ENCODE measurements around the gene MED22. TPM values are rescaled to one million over a fixed set of nuclear protein-coding genes. Genes with fewer than 3 reads are reported as not detected.
A peak's percentile ranks its signal among the peaks of the same experiment; 100 is the strongest.

Gene MED22
- polyA plus RNA-seq, 3 donors = 6.8 to 27.7 (median 9.6) TPM

DNA sequence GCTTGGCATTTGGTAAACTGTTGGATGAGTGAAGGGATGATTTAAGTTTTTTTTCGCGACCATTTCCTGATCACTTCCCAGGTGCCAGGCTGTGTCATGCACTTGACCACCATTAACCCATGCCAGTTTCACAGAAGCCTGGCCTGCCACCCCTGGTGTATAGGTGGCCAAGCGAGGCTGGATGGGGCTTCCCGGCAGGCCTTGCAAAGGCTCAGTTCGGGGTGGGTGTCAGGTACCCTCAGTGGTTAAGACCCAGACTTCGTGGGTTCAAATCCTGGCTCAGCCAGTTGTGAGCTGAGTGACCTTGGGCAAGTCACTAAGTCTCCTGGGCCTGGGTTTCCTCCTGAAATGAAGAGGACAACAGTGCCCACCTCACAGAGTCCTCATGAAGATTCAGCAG is 2.3 kb downstream of the MED22 start:
- WGBS (ENCODE audit: insufficient coverage) = 95% methylated on average over 4 of the region's 6 CpGs
- Mint-ChIP-seq H3K9me3 (peaks cover 0 to 6% (median 0%) of the 10 kb centered on the region in 7 donors), H3K4me3 (no peak overlapping the region), H3K4me1 (peaks cover 49% of the 10 kb centered on the region), H3K27ac (peak overlapping the region in 1 of 7 donors; percentile 45), H3K27me3 (ENCODE audit: low read depth in 3 of 3) (no peaks in the 10 kb centered on the region), H3K36me3 (peaks cover 57 to 69% of the 10 kb centered on the region in 2 donors)
- TF ChIP-seq, protein P1, sequence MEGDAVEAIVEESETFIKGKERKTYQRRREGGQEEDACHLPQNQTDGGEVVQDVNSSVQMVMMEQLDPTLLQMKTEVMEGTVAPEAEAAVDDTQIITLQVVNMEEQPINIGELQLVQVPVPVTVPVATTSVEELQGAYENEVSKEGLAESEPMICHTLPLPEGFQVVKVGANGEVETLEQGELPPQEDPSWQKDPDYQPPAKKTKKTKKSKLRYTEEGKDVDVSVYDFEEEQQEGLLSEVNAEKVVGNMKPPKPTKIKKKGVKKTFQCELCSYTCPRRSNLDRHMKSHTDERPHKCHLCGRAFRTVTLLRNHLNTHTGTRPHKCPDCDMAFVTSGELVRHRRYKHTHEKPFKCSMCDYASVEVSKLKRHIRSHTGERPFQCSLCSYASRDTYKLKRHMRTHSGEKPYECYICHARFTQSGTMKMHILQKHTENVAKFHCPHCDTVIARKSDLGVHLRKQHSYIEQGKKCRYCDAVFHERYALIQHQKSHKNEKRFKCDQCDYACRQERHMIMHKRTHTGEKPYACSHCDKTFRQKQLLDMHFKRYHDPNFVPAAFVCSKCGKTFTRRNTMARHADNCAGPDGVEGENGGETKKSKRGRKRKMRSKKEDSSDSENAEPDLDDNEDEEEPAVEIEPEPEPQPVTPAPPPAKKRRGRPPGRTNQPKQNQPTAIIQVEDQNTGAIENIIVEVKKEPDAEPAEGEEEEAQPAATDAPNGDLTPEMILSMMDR (IDR thresholded peaks at IDR 0.05) = no peak
- DNase-seq = no peak
- no peak overlapping the region for H3K9ac ChIP-seq (ENCODE audit: insufficient read depth, low read length, poor library complexity, severe bottlenecking)
- H3K9me3 ChIP-seq (replicated peaks in 1 of 2; ENCODE audit: control insufficient read depth in 1 of 2, insufficient read depth in 1 of 2, low read length in 2 of 2) = no peaks in the 10 kb centered on the region
- H2AFZ ChIP-seq (ENCODE audit: insufficient read depth, low read depth, low read length, poor library complexity, severe bottlenecking) = no peak overlapping the region
- no peak overlapping the region for H3K4me2 ChIP-seq (replicated peaks; ENCODE audit: extremely low read depth, low read length, poor library complexity, severe bottlenecking)
- H3K27ac ChIP-seq (ENCODE audit: low read depth in 1 of 2, low read length in 2 of 2) = no peak overlapping the region
- peaks cover 38% of the 10 kb centered on the region for H4K20me1 ChIP-seq (ENCODE audit: insufficient read depth, low read length)
- peaks cover 46 to 55% of the 10 kb centered on the region in 2 donors for H3K4me1 ChIP-seq (ENCODE audit: control insufficient read depth in 1 of 2, insufficient read depth in 2 of 2, low read length in 2 of 2)
- peaks cover 51% of the 10 kb centered on the region for H3K79me2 ChIP-seq (ENCODE audit: insufficient read depth, low read length)
- no peaks in the 10 kb centered on the region for H3K27me3 ChIP-seq (ENCODE audit: control insufficient read depth in 2 of 2, insufficient read depth in 2 of 2, low read length in 2 of 2)
- intact Hi-C loops (cut with micrococcal nuclease) = no loop called here
- no peak overlapping the region for H3K4me3 ChIP-seq (replicated peaks in 1 of 3; ENCODE audit: low read depth in 2 of 3, low read length in 3 of 3)
- peaks cover 55 to 59% of the 10 kb centered on the region in 2 donors for H3K36me3 ChIP-seq (replicated peaks in 1 of 2; ENCODE audit: control insufficient read depth in 1 of 2, insufficient read depth in 2 of 2, low read length in 2 of 2)

DNA sequence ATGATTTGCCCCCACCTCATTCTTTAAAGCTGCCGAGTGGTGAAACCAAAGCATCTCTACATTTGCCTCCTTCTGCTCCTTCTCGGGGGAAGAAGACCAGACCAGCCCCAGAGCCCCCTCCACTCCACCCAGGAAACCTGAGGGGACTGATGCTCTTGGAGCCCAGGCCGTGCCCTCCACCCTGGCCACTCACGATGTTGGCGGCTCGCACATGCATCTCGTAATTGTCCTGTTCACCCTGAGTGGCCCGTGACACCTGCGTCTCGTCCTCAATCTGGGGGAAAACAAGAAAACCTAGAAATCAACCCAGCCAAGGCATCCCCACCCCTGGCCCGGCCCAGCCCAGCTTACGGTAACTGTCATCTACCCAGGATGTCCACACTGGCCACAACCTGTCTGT is 3.0 kb downstream of the MED22 start:
- Histone ChIP-seq H3K4me1 (ENCODE audit: control insufficient read depth in 1 of 2, insufficient read depth in 2 of 2, low read length in 2 of 2) (peaks cover 52 to 61% of the 10 kb centered on the region in 2 donors), H3K36me3 (replicated peaks in 1 of 2; ENCODE audit: control insufficient read depth in 1 of 2, insufficient read depth in 2 of 2, low read length in 2 of 2) (peaks cover 48 to 53% of the 10 kb centered on the region in 2 donors), H3K4me2 (replicated peaks; ENCODE audit: extremely low read depth, low read length, poor library complexity, severe bottlenecking) (no peak overlapping the region), H3K4me3 (replicated peaks in 1 of 3; ENCODE audit: low read depth in 2 of 3, low read length in 3 of 3) (no peak overlapping the region), H3K27me3 (ENCODE audit: control insufficient read depth in 2 of 2, insufficient read depth in 2 of 2, low read length in 2 of 2) (no peaks in the 10 kb centered on the region), H4K20me1 (ENCODE audit: insufficient read depth, low read length) (peaks cover 32% of the 10 kb centered on the region), H3K27ac (ENCODE audit: low read depth in 1 of 2, low read length in 2 of 2) (no peak overlapping the region), H3K9ac (ENCODE audit: insufficient read depth, low read length, poor library complexity, severe bottlenecking) (no peak overlapping the region), H3K79me2 (ENCODE audit: insufficient read depth, low read length) (peaks cover 51% of the 10 kb centered on the region), H3K9me3 (replicated peaks in 1 of 2; ENCODE audit: control insufficient read depth in 1 of 2, insufficient read depth in 1 of 2, low read length in 2 of 2) (no peaks in the 10 kb centered on the region), H2AFZ (ENCODE audit: insufficient read depth, low read depth, low read length, poor library complexity, severe bottlenecking) (no peak overlapping the region)
- Mint-ChIP-seq H3K27ac (no peak overlapping the region), H3K36me3 (peaks cover 51 to 67% of the 10 kb centered on the region in 2 donors), H3K4me3 (no peak overlapping the region), H3K4me1 (peaks cover 53% of the 10 kb centered on the region), H3K27me3 (ENCODE audit: low read depth in 3 of 3) (no peaks in the 10 kb centered on the region), H3K9me3 (peaks cover 0 to 6% (median 0%) of the 10 kb centered on the region in 7 donors)
- intact Hi-C loops (cut with micrococcal nuclease) = loop anchor here in 1 of 2 donors (5.0 kb wide), 1 partner anchor 313 kb away; the partner anchor contains the start of gene GTF3C5
- WGBS (ENCODE audit: insufficient coverage) = 98% methylated on average over 12 of the region's 12 CpGs
- no peak for DNase-seq
- TF ChIP-seq, protein P1 (IDR thresholded peaks at IDR 0.05) = no peak
